Heart left ventricle (tissue), 16 donors: ENCODE measurements around the gene ANXA2. TPM values are rescaled to one million over a fixed set of nuclear protein-coding genes. Genes with fewer than 3 reads are reported as not detected.
A peak's percentile ranks its signal among the peaks of the same experiment; 100 is the strongest.
"Not testable (repeated sequence)": the region's sequence is repeated elsewhere in the genome, so short reads cannot be mapped to it uniquely, and the experiment has no call there.

Experiments used
- ATAC-seq, 4 donors: fragments of 200-7000 bp; cut with Tn5 transposase; one replicate each; pipeline ENCODE4 v1.9.1; 2020 to 2022; ENCODE audit warnings: moderate library complexity in 4 of 4, mild to moderate bottlenecking in 3 of 4, moderate number of reproducible peaks in 1 of 4
- DNase-seq, 5 donors: peaks; one replicate each; pipeline ENCODE4 v3.0.0-alpha.2; 2020
- H3K27ac ChIP-seq, 12 donors: fragments of 200-600 bp; sonication (generic) in 4 of 12; one replicate each; pipeline versions ENCODE4 v1.5.0 to v1.8.0; 2016 to 2022; ENCODE audit warnings: mild to moderate bottlenecking in 2 of 12
- H3K27me3 ChIP-seq, 9 donors: fragments of 200-600 bp; sonication (generic) in 2 of 9; one replicate each; pipeline versions ENCODE4 v1.5.1 to v1.8.0; 2016 to 2022; ENCODE audit warnings: mild to moderate bottlenecking in 3 of 9
- H3K36me3 ChIP-seq, 9 donors: fragments of 200-600 bp; sonication (generic) in 2 of 9; one replicate each; pipeline versions ENCODE4 v1.5.0 to v1.8.0; 2018 to 2022; ENCODE audit warnings: mild to moderate bottlenecking in 2 of 9
- H3K4me1 ChIP-seq, 12 donors: fragments of 200-600 bp; sonication (generic) in 4 of 12; one replicate each; pipeline versions ENCODE4 v1.5.0 to v1.8.0; 2016 to 2022; ENCODE audit warnings: mild to moderate bottlenecking in 3 of 12
- H3K4me3 ChIP-seq, 12 donors: fragments of 200-600 bp; sonication (generic) in 4 of 12; one replicate each; pipeline versions ENCODE4 v1.5.0 to v1.8.0; 2017 to 2022; ENCODE audit warnings: mild to moderate bottlenecking in 9 of 12, moderate library complexity in 4 of 12
- H3K9me3 ChIP-seq, 12 donors: fragments of 200-600 bp; sonication (generic) in 4 of 12; one replicate each; pipeline versions ENCODE4 v1.5.0 to v1.8.0; 2016 to 2022; ENCODE audit warnings: mild to moderate bottlenecking in 1 of 12
- CTCF ChIP-seq, 12 donors: fragments of 200-600 bp; sonication (generic) in 4 of 12; IDR thresholded peaks; one replicate each; pipeline versions ENCODE4 v1.5.0 to v1.8.0; 2018 to 2022; ENCODE audit warnings: antibody characterized with exemption in 12 of 12, mild to moderate bottlenecking in 5 of 12
- POLR2A ChIP-seq, 2 donors: fragments of 450-650 bp; IDR thresholded peaks; one replicate each; pipeline ENCODE4 v1.6.1; 2017; ENCODE audit warnings: antibody characterized with exemption in 2 of 2, mild to moderate bottlenecking in 2 of 2, moderate library complexity in 2 of 2
- WGBS, 4 donors: extraction: QIAGEN DNeasy Blood & Tissue Kit in 2 of 4; methylation state at CpG; one replicate each; pipeline versions ENCODE4 v1.1.5 to v1.1.7; 2013 to 2018; 5-methylcytosine and 5-hydroxymethylcytosine counted together
- intact Hi-C, 10 donors: fragments of 100-400 bp; cut with DNase I; formaldehyde crosslinking; loops; one replicate each; pipeline versions ENCODE4 v1.11.1 to v1.14.2; 2022
- polyA plus RNA-seq, 2 donors: library from polyadenylated mRNA; stranded (reverse); fragments of 200-250 nt; gene quantifications; one replicate each; pipeline ENCODE4 v1.2.3, GENCODE V29; 2013
- total RNA-seq, 9 donors: library from RNA; depleted of rRNA in 2 of 9; stranded (reverse); fragments of >200 nt in 2 of 9; fragmentation: NEBNext Ultra II Directional in 3 of 9; extraction: Animal tissue kit (Norgen Biotek cat#: 25700) in 3 of 9; gene quantifications; one replicate each; pipeline versions ENCODE4 v1.1.0 to v1.2.4, GENCODE V29; 2016 to 2023
- donor health status: ischemic (EF 13 %, LVEDD 7.1; RV severe dilation, severe dysfunction).
- donor health status: healthy with polysubstance abuse.
- donor health status: DM: no; HTN: yes; CAD: no.
- donor health status: DM: no; HTN: no; CAD: no.
- donor health status: ischemic (EF 25% LVEDD 6.9; RV normal size, moderate dysfunction).
- donor health status: ischemic (EF 25% LVEDD 5.7; RV mildly dilated, moderate dysfunction).
- donor health status: healthy.
- donor health status: DM: yes; HTN: yes; CAD: no.
- donor health status: ischemic (EF 35%, LVEDD 5.7; RV mildly dilated, moderate dysfunction).
- donor health status: nonischemic (EF 11% LVEDD 7.7; RV severe dilation, severe dysfunction).
- donor health status: DM: yes; HTN: yes; CAD: no.
- donor health status: PGD.
- donor health status: ischemic (EF 29% LVEDD 5.4; RV normal size, mild dysfunction).
- donor health status: nonischemic (EF 23%, LVEDD 6.1; RV moderate dilation, normal function).

Gene ANXA2
- total and polyA plus RNA-seq, 11 donors = 106 to 547 (median 207) TPM

GRCh38 chr15:60411774-60412425, 14.1 kb upstream of the ANXA2 start:
- no peak overlapping the region for H3K27ac ChIP-seq
- intact Hi-C loops = no loop called here
- no peaks in the 10 kb centered on the region for H3K27me3 ChIP-seq
- TF ChIP-seq CTCF (IDR thresholded peaks at IDR 0.05) (no peak), POLR2A (IDR thresholded peaks at IDR 0.05) (no peak)
- no peaks in the 10 kb centered on the region for H3K36me3 ChIP-seq
- peaks cover 0 to 25% (median 0%) of the 10 kb centered on the region in 12 donors for H3K4me1 ChIP-seq
- ATAC-seq = no peak
- DNase-seq = no peak
- WGBS, 4 donors = 92 to 96% (median 92%) methylated on average over 9 of the region's 9 CpGs
- no peaks in the 10 kb centered on the region for H3K9me3 ChIP-seq
- H3K4me3 ChIP-seq = no peak overlapping the region

GRCh38 chr15:60410350-60410749, 12.6 kb upstream of the ANXA2 start:
- DNase-seq, H3K36me3 ChIP-seq, H3K4me3 ChIP-seq, intact Hi-C loops, ATAC-seq, H3K27me3 ChIP-seq, H3K27ac ChIP-seq, H3K9me3 ChIP-seq: not testable (repeated sequence)
- peaks cover 0 to 31% (median 0%) of the 10 kb centered on the region in 12 donors for H3K4me1 ChIP-seq
- 95 to 98% (median 97%) methylated on average over 9 of the region's 9 CpGs for WGBS, 4 donors

- H3K4me3 ChIP-seq = no peak overlapping the region
- no peaks in the 10 kb centered on the region for H3K36me3 ChIP-seq
- peaks cover 0 to 31% (median 0%) of the 10 kb centered on the region in 12 donors for H3K4me1 ChIP-seq
- peak in 3 of 4 donors; percentile 42 to 73 (median 69) for ATAC-seq
- H3K9me3 ChIP-seq = no peaks in the 10 kb centered on the region
- peak overlapping the region in 1 of 12 donors; percentile 80 for H3K27ac ChIP-seq
- intact Hi-C loops = loop anchor here in 1 of 10 donors (2.0 kb wide), 1 partner anchor 64 kb away; no protein-coding TSS in a partner anchor
- DNase-seq = no peak
- no peaks in the 10 kb centered on the region for H3K27me3 ChIP-seq
- TF ChIP-seq CTCF (IDR thresholded peaks at IDR 0.05) = no peak
- TF ChIP-seq POLR2A (IDR thresholded peaks at IDR 0.05) = no peak
Measured at GRCh38 chr15:60408463-60408981, 10.7 kb upstream of the ANXA2 start.

- Histone ChIP-seq H3K36me3 (no peaks in the 10 kb centered on the region), H3K27me3 (no peaks in the 10 kb centered on the region), H3K4me1 (peaks cover 0 to 31% (median 0%) of the 10 kb centered on the region in 12 donors), H3K27ac (peak overlapping the region in 3 of 12 donors; percentile 14 to 80 (median 24)), H3K9me3 (no peaks in the 10 kb centered on the region), H3K4me3 (no peak overlapping the region)
- ATAC-seq (peak in 3 of 4 donors; percentile 52 to 76 (median 54)), DNase-seq (no peak)
- TF ChIP-seq CTCF (IDR thresholded peaks at IDR 0.05) = no peak
- TF ChIP-seq POLR2A (IDR thresholded peaks at IDR 0.05) = no peak
- intact Hi-C loops = no loop called here
Measured at GRCh38 chr15:60407415-60407805, 9.6 kb upstream of the ANXA2 start.
